GM12874 (cell line): ENCODE measurements around the gene AREL1.

Experiments used
- TF ChIP-seq, protein P1 (sequence below): IDR thresholded peaks from 2 replicates; pipeline ENCODE4 v1.5.1; 2011; ENCODE audit warnings: low read depth, mild to moderate bottlenecking, control low read depth, low read length, moderate library complexity; ENCODE audit not compliant: insufficient read depth

The AREL1 gene

DNA sequence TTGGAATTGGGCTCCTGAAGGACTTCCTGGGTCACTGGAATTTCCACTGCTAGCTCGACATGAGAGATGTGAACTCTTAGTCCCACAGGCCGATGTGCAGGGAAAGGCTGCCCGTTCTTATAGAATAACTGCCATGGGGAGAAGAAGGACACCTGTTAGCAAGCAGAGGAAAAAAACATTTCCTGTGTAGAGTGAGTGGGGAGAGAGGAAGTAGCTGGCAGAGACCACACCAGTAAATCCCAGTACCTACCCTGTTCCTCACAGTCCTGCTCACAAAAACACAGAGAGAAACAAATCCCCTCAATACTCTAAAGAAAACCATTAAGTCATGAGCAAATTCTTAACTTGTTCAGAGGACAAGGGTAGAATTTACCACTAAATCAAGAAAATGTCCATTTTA, 29.5 kb downstream of the AREL1 start:
- TF ChIP-seq, protein P1, sequence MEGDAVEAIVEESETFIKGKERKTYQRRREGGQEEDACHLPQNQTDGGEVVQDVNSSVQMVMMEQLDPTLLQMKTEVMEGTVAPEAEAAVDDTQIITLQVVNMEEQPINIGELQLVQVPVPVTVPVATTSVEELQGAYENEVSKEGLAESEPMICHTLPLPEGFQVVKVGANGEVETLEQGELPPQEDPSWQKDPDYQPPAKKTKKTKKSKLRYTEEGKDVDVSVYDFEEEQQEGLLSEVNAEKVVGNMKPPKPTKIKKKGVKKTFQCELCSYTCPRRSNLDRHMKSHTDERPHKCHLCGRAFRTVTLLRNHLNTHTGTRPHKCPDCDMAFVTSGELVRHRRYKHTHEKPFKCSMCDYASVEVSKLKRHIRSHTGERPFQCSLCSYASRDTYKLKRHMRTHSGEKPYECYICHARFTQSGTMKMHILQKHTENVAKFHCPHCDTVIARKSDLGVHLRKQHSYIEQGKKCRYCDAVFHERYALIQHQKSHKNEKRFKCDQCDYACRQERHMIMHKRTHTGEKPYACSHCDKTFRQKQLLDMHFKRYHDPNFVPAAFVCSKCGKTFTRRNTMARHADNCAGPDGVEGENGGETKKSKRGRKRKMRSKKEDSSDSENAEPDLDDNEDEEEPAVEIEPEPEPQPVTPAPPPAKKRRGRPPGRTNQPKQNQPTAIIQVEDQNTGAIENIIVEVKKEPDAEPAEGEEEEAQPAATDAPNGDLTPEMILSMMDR, result no peak

DNA sequence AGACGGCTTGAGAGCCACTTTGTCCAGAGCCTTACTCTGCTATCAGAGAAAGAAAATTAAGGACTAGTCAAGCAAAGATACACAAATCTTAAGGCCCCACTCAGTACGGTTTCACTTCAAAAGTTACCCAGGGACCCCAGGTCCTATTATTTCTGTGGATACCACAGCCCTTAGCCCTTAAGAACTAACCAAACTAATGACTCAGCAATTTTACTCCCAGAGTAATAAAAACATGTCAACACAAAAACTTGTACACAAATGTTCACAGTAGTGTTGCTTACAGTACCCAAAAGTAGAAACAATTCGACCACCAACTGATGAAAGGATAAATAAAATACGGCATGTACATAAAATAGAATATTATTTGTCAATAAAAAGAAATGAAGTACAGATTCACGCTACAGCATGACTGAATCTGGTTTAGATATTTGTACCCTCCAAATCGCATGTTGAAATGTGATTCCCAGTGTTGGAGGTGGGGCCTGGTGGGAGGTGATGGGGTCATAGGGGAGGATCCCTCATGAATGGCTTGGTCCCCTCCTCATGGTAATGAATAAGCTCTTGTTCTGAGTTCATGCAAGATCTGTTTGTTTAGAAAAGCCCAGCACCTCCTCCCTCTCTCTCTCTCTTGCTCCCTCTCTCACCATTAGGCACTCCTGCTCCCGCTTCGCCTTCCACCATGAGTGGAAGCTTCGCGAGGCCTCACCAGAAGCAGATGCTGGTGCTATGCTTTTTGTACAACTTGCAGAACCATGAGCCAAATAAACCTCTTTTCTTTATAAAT, 30.5 kb downstream of the AREL1 start:
- TF ChIP-seq, protein P1, result no peak

DNA sequence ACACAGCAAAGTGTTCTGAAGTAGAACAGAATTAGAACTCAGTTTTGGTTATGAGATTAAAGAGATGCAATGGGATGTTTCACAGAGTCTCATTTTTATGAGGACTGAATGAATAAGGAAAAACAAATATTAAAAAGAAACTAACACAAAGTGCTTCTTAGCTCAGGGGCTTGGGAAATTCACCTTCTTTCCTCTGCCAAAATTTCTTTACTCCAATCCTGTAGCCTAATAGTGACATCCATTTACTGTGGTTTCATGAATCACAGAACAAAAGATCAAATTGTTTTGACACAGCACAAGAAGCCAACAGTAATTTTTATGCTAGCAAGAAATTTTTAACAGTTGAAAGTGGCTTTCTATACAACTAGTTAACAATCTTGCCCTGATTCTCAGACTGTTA, 37.7 kb downstream of the AREL1 start:
- TF ChIP-seq, protein P1, result no peak

DNA sequence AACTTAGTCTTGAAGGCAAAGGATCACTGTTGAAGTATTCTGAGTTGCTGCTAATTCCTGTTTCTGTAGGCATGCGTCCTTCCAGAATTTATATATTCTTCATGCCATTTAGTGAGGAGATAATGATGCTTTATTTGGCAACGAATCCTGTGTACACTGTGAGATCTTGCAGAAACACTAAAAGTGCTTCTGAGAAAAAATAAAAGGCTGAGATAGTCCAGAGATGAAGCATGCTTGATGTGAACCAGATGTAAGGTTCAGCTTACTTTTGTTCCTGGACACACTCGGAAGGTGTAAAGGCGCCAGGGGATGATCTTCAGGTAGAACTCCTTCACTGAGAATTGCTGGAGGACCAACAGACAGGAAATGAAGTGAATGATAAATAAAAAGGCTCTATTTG, 39.1 kb downstream of the AREL1 start:
- TF ChIP-seq, protein P1, result no peak

DNA sequence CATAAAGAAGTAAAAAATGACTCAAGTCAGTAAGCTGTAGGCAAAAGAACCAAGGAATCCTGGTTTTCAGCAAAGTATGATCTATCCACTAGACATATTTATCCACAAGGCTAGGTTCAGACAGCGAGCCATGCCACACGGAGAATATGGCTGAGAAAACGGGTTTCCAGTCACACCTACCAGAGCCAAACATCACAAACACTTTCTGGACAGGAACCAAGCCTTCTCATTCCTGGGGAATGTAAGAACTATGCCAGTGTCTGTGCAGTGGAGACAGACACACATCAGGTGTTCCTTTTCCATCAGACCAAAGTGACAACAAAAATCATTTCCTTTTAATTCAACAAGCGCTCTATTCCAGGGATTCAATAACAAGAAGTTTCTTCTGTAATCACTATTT, 41.1 kb downstream of the AREL1 start:
- TF ChIP-seq, protein P1, result no peak

DNA sequence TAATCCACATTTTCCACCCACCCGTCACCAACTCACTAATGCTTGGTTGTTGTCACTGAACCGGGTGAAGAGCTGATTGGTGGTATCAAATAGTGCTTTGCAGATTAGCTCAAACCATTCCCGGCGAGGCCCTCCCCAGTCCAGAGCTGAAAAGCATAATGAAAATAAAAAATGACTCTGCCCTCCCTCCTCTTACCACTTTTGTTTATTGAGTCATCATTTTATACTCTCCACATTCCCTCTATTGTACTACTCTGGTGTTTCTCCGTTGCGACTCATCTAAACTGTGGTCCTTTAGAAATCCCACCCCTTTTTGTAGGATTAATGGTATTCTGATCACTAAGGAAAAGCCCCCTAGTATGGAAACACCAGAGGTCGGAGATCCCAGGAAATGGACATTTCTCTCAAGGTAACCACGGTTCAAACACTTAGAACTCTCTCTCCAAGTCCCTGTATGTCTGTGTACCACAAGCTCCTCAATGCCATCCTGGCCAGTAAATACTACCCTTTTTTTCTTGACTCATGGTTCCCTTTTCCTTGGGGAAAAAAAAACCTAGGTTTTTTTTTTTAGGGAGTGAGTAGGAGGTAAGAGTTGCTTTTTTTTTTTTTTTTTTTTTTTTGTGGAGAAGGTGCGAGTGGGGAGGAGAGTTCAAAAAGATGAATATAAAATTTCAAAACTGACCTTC, 42.0 kb downstream of the AREL1 start:
- TF ChIP-seq, protein P1, result no peak

DNA sequence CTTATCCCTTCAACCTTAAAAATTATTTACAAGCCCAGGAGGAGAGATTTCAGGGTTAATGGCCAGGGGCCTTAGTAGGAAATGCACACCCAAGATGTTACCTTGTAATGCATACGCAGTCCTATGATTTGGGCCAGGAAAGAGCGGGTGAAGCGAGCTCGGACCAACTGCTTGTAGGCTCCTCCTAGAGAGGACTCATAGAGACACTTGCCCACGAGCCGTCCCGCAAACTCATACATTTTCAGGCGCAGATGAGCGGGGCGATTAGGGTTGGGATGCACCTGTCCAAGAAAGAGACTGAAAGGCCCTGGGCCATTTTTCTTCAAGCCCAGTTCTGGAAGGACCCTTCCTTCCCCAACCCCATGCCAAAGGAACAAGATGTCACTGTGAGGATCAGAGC, 43.0 kb downstream of the AREL1 start:
- TF ChIP-seq, protein P1, result no peak
